HG02938 (cell line): ENCODE measurements around the gene INA.
"Not testable (repeated sequence)": the region's sequence is repeated elsewhere in the genome, so short reads cannot be mapped to it uniquely, and the experiment has no call there.

ENCODE experiments used
- ATAC-seq: cut with Tn5 transposase; IDR thresholded peaks from one replicate; pipeline ENCODE4 v1.9.1; 2021; ENCODE audit warnings: mild to moderate bottlenecking, moderate library complexity; ENCODE audit not compliant: unreplicated experiment

INA gene

GRCh38 chr10:103276896-103277712 lies at the start of gene INA:
Gene INA, plus strand, starts transcription at chr10:103277138. Its CDS starts 74 bp downstream, at chr10:103277212.
- no peak for ATAC-seq

- ATAC-seq: no peak
These were observed 49.5 kb upstream of the INA start for GRCh38 chr10:103227416-103227815.

- no peak for ATAC-seq
These were observed 45.8 kb upstream of the INA start for GRCh38 chr10:103231047-103231551.

- ATAC-seq: no peak
These were observed 44.7 kb upstream of the INA start for GRCh38 chr10:103232131-103232673.

- ATAC-seq: no peak
These were observed 44.0 kb upstream of the INA start for GRCh38 chr10:103232772-103233488.

GRCh38 chr10:103235775-103236174 lies 41.2 kb upstream of the INA start:
- no peak for ATAC-seq

GRCh38 chr10:103238506-103239252 lies 38.3 kb upstream of the INA start:
- no peak for ATAC-seq

- ATAC-seq: no peak
These were observed 35.5 kb upstream of the INA start for GRCh38 chr10:103241262-103242011.

- ATAC-seq: no peak
These were observed 32.2 kb upstream of the INA start for GRCh38 chr10:103244666-103245271.

- ATAC-seq: not testable (repeated sequence)
These were observed 31.4 kb upstream of the INA start, which contains the start of gene RPEL1 for GRCh38 chr10:103245587-103245986. Gene RPEL1, plus strand, starts transcription at chr10:103245887. Its CDS starts 110 bp downstream, at chr10:103245997.

- ATAC-seq: no peak
These were observed 30.6 kb upstream of the INA start for GRCh38 chr10:103246324-103246723.

GRCh38 chr10:103254113-103254512 lies 22.8 kb upstream of the INA start:
- no peak for ATAC-seq

GRCh38 chr10:103254538-103255325 lies 22.2 kb upstream of the INA start:
- ATAC-seq: no peak

- no peak for ATAC-seq
These were observed 20.3 kb upstream of the INA start for GRCh38 chr10:103256613-103257012.

- ATAC-seq: no peak
These were observed 19.1 kb upstream of the INA start for GRCh38 chr10:103257812-103258211.

GRCh38 chr10:103258928-103259327 lies 18.0 kb upstream of the INA start:
- ATAC-seq: not testable (repeated sequence)

GRCh38 chr10:103259989-103260388 lies 16.9 kb upstream of the INA start:
- ATAC-seq: no peak

- no peak for ATAC-seq
These were observed 14.7 kb upstream of the INA start for GRCh38 chr10:103262229-103262628.
